22Rv1 (cell line): ENCODE data around the gene IRF2BPL.

Source experiments
- ZFX ChIP-seq: fragments of 450-650 bp; IDR thresholded peaks from 2 replicates; pipeline ENCODE4 v1.6.1; 2017; ENCODE audit warnings: antibody characterized with exemption, borderline replicate concordance
- TF ChIP-seq, protein P1 (sequence below): fragments of 450-650 bp; IDR thresholded peaks from 2 replicates; pipeline ENCODE4 v1.5.1; 2017; ENCODE audit warnings: mild to moderate bottlenecking

GRCh38 chr14:77036484-77037214 is 8.1 kb upstream of the IRF2BPL start:
- TF ChIP-seq, protein P1, sequence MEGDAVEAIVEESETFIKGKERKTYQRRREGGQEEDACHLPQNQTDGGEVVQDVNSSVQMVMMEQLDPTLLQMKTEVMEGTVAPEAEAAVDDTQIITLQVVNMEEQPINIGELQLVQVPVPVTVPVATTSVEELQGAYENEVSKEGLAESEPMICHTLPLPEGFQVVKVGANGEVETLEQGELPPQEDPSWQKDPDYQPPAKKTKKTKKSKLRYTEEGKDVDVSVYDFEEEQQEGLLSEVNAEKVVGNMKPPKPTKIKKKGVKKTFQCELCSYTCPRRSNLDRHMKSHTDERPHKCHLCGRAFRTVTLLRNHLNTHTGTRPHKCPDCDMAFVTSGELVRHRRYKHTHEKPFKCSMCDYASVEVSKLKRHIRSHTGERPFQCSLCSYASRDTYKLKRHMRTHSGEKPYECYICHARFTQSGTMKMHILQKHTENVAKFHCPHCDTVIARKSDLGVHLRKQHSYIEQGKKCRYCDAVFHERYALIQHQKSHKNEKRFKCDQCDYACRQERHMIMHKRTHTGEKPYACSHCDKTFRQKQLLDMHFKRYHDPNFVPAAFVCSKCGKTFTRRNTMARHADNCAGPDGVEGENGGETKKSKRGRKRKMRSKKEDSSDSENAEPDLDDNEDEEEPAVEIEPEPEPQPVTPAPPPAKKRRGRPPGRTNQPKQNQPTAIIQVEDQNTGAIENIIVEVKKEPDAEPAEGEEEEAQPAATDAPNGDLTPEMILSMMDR = no peak
- no peak for TF ChIP-seq ZFX
